WTC11 (cell line): Measurements from ENCODE around the gene RSPRY1. TPM values are rescaled to one million over a fixed set of nuclear protein-coding genes. Genes with fewer than 3 reads are reported as not detected.

Source experiments
- ATAC-seq: fragments of 200-7000 bp; cut with Tn5 transposase; 2 replicates; pipeline ENCODE4 v1.10.0; 2021; ENCODE audit warnings: mild to moderate bottlenecking, moderate library complexity
- CTCF ChIA-PET: fragments of 300-600 bp; sonication (Branson Sonifier 250); formaldehyde crosslinking; loops from one replicate; lab custom pipeline; 2021; ENCODE audit warnings: antibody characterized with exemption; lab: Charles Lee
- POLR2A ChIA-PET: fragments of 350-600 bp; sonication (Branson Sonifier 250); formaldehyde crosslinking; loops from one replicate; lab custom pipeline; 2021; ENCODE audit warnings: antibody characterized with exemption; lab: Charles Lee
- DNase-seq: peaks from one replicate; pipeline ENCODE4 v3.0.0; 2021; ENCODE audit warnings: low spot score
- H3K27ac Mint-ChIP-seq: 2 replicates; pipeline ENCODE4 v1.8.0; 2021; ENCODE audit warnings: mixed read lengths
- H3K27me3 Mint-ChIP-seq: 2 replicates; pipeline ENCODE4 v1.8.0; 2021; ENCODE audit warnings: low read depth, mild to moderate bottlenecking, moderate library complexity, mixed read lengths
- H3K36me3 Mint-ChIP-seq: 2 replicates; pipeline ENCODE4 v1.8.0; 2021; ENCODE audit warnings: mixed read lengths
- H3K4me1 Mint-ChIP-seq: 2 replicates; pipeline ENCODE4 v1.8.0; 2022; ENCODE audit warnings: mixed read lengths
- H3K4me3 Mint-ChIP-seq: 2 replicates; pipeline ENCODE4 v1.8.0; 2021; ENCODE audit warnings: mild to moderate bottlenecking, moderate library complexity, mixed read lengths
- H3K9me3 Mint-ChIP-seq: 2 replicates; pipeline ENCODE4 v1.8.0; 2021; ENCODE audit warnings: mixed read lengths
- ATF3 ChIP-seq: sonication (generic); formaldehyde crosslinking; conservative IDR thresholded peaks from 2 replicates; pipeline ENCODE4 v1.8.1; 2022; ENCODE audit warnings: mild to moderate bottlenecking, missing genetic modification reagents
- FOXJ3 ChIP-seq: sonication (generic); formaldehyde crosslinking; IDR thresholded peaks from 2 replicates; pipeline ENCODE4 v1.9.0; 2021; ENCODE audit warnings: missing genetic modification reagents, mild to moderate bottlenecking, borderline replicate concordance
- GTF2I ChIP-seq: fragments of 250-450 bp; sonication (Bioruptor Pico); conservative IDR thresholded peaks from 2 replicates; pipeline ENCODE4 v1.4.0; 2021; ENCODE audit warnings: mild to moderate bottlenecking
- IRF2 ChIP-seq: sonication (generic); formaldehyde crosslinking; IDR thresholded peaks from 2 replicates; pipeline ENCODE4 v1.8.0; 2022; ENCODE audit warnings: low read depth, missing genetic modification reagents, borderline replicate concordance
- MYBL2 ChIP-seq: sonication (generic); formaldehyde crosslinking; IDR thresholded peaks from 2 replicates; pipeline ENCODE4 v1.8.1; 2023; ENCODE audit warnings: mild to moderate bottlenecking, moderate library complexity, missing genetic modification reagents
- NR1H2 ChIP-seq: sonication (generic); formaldehyde crosslinking; IDR thresholded peaks from 2 replicates; pipeline ENCODE4 v1.9.0; 2021; ENCODE audit warnings: mild to moderate bottlenecking, moderate library complexity, missing genetic modification reagents
- NR2C2 ChIP-seq: sonication (generic); formaldehyde crosslinking; IDR thresholded peaks from 2 replicates; pipeline ENCODE4 v1.8.0; 2022; ENCODE audit warnings: mild to moderate bottlenecking, missing genetic modification reagents
- SOX15 ChIP-seq: fragments of 250-450 bp; sonication (Bioruptor Pico); IDR thresholded peaks from 2 replicates; pipeline ENCODE4 v1.9.0; 2021; ENCODE audit warnings: mild to moderate bottlenecking
- TCF7 ChIP-seq: sonication (generic); formaldehyde crosslinking; IDR thresholded peaks from 2 replicates; pipeline ENCODE4 v1.8.0; 2022; ENCODE audit warnings: mild to moderate bottlenecking, low read depth, missing genetic modification reagents, moderate library complexity
- ZBTB43 ChIP-seq: sonication (generic); formaldehyde crosslinking; IDR thresholded peaks from 2 replicates; pipeline ENCODE4 v1.8.1; 2023; ENCODE audit warnings: mild to moderate bottlenecking, missing genetic modification reagents
- ZNF121 ChIP-seq: sonication (generic); formaldehyde crosslinking; IDR thresholded peaks from 2 replicates; pipeline ENCODE4 v1.8.0; 2023; ENCODE audit warnings: missing genetic modification reagents
- ZNF138 ChIP-seq: sonication (generic); formaldehyde crosslinking; conservative IDR thresholded peaks from 2 replicates; pipeline ENCODE4 v1.8.1; 2022; ENCODE audit warnings: mild to moderate bottlenecking, moderate library complexity, missing genetic modification reagents
- ZNF219 ChIP-seq: sonication (generic); formaldehyde crosslinking; IDR thresholded peaks from 2 replicates; pipeline ENCODE4 v1.8.0; 2023; ENCODE audit warnings: missing genetic modification reagents, mild to moderate bottlenecking, borderline replicate concordance
- total RNA-seq: library from RNA; stranded (reverse); gene quantifications from 3 replicates; pipeline ENCODE4 v1.2.3, GENCODE V29; 2021
- TF ChIP-seq, protein P1 (sequence below): fragments of 250-450 bp; sonication (Bioruptor Pico); IDR thresholded peaks from 2 replicates; pipeline ENCODE4 v1.9.0; 2021; ENCODE audit warnings: mild to moderate bottlenecking, borderline replicate concordance
- TF ChIP-seq, protein P2 (sequence below): sonication (generic); formaldehyde crosslinking; IDR thresholded peaks from 2 replicates; pipeline ENCODE4 v1.8.0; 2023; ENCODE audit warnings: mild to moderate bottlenecking, missing genetic modification reagents

Gene RSPRY1
- total RNA-seq, 1 experiment from 2014 or later = 26.8 TPM

- H3K4me1 Mint-ChIP-seq = peaks cover 30% of the 10 kb centered on the region
These were observed 32.3 kb upstream of the RSPRY1 start for GRCh38 chr16:57153841-57154240.

DNA sequence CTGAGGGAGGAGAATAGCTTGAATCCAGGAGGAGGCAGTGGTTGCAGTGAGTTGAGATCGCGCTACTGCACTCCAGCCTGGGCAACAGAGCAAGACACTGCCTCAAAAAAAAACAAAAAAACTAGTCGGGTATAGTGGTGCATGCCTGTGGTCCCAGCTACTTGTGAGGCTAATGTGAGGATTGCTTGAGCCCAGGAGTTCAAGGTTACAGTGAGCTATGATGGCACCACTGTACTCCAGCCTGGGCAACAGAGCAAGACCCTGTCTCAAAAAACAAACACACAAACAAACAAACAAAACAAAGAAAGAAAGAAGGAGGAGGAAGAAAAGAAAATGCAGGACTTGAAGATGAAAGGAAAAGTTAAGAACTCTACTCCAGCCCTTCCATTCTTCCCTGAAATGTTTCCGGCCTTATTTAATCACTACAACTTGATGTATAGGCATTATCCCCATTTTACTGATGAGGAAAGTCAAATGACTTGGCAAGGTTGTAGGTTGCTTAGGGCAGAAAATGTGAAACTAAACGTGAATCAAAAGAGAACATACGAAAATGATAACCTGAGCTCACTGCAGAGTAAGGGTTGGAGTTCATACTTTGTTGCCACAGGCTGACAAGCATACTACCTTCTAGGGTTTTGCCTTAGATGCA is 30.3 kb upstream of the RSPRY1 start:
- ChIA-PET POLR2A (no interaction called here), CTCF (no interaction called here)
- Mint-ChIP-seq H3K9me3 (no peaks in the 10 kb centered on the region), H3K27me3 (no peaks in the 10 kb centered on the region; the same call in 1 of the 2 replicates), H3K36me3 (peaks cover 75% of the 10 kb centered on the region), H3K4me3 (no peak overlapping the region), H3K4me1 (peaks cover 36% of the 10 kb centered on the region), H3K27ac (0 out of 2 replicates have a peak overlapping the region, but pooled peaks have one; percentile 1)
- TF ChIP-seq IRF2 (CRISPR knock-in tag) (no peak), ZNF121 (CRISPR knock-in tag) (peak; percentile 70; the same call in 1 of the 2 replicates)
- ATAC-seq (no peak), DNase-seq (no peak)

More at GRCh38 chr16:57153841-57154240, 32.3 kb upstream of the RSPRY1 start:
- ATAC-seq (no peak), DNase-seq (no peak)
- no peaks in the 10 kb centered on the region for H3K9me3 Mint-ChIP-seq
- H3K27ac Mint-ChIP-seq = no peak overlapping the region
- peaks cover 60% of the 10 kb centered on the region for H3K36me3 Mint-ChIP-seq
- ChIA-PET CTCF (no interaction called here), POLR2A (no interaction called here)
- no peak for TF ChIP-seq MYBL2 (CRISPR knock-in tag)
- TF ChIP-seq, protein P1, sequence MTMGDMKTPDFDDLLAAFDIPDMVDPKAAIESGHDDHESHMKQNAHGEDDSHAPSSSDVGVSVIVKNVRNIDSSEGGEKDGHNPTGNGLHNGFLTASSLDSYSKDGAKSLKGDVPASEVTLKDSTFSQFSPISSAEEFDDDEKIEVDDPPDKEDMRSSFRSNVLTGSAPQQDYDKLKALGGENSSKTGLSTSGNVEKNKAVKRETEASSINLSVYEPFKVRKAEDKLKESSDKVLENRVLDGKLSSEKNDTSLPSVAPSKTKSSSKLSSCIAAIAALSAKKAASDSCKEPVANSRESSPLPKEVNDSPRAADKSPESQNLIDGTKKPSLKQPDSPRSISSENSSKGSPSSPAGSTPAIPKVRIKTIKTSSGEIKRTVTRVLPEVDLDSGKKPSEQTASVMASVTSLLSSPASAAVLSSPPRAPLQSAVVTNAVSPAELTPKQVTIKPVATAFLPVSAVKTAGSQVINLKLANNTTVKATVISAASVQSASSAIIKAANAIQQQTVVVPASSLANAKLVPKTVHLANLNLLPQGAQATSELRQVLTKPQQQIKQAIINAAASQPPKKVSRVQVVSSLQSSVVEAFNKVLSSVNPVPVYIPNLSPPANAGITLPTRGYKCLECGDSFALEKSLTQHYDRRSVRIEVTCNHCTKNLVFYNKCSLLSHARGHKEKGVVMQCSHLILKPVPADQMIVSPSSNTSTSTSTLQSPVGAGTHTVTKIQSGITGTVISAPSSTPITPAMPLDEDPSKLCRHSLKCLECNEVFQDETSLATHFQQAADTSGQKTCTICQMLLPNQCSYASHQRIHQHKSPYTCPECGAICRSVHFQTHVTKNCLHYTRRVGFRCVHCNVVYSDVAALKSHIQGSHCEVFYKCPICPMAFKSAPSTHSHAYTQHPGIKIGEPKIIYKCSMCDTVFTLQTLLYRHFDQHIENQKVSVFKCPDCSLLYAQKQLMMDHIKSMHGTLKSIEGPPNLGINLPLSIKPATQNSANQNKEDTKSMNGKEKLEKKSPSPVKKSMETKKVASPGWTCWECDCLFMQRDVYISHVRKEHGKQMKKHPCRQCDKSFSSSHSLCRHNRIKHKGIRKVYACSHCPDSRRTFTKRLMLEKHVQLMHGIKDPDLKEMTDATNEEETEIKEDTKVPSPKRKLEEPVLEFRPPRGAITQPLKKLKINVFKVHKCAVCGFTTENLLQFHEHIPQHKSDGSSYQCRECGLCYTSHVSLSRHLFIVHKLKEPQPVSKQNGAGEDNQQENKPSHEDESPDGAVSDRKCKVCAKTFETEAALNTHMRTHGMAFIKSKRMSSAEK = no peak
- no peaks in the 10 kb centered on the region; the same call in 1 of the 2 replicates for H3K27me3 Mint-ChIP-seq
- no peak overlapping the region for H3K4me3 Mint-ChIP-seq

GRCh38 chr16:57156351-57156703 is 29.8 kb upstream of the RSPRY1 start:
- Mint-ChIP-seq H3K4me3 (no peak overlapping the region), H3K36me3 (peaks cover 79% of the 10 kb centered on the region)
- no peak for ATAC-seq

GRCh38 chr16:57157533-57157932 is 28.6 kb upstream of the RSPRY1 start:
- Mint-ChIP-seq H3K9me3 (no peaks in the 10 kb centered on the region), H3K4me3 (no peak overlapping the region), H3K4me1 (peaks cover 23% of the 10 kb centered on the region), H3K27me3 (no peaks in the 10 kb centered on the region; the same call in 1 of the 2 replicates), H3K36me3 (peaks cover 84% of the 10 kb centered on the region), H3K27ac (no peak overlapping the region)
- no peak for ATAC-seq
- DNase-seq = no peak
- ChIA-PET CTCF (no interaction called here), POLR2A (no interaction called here)
- TF ChIP-seq FOXJ3 (CRISPR knock-in tag) = no peak
- TF ChIP-seq SOX15 = no peak
- TF ChIP-seq ZNF138 = no peak
- no peak for TF ChIP-seq NR1H2
- no peak for TF ChIP-seq ATF3 (CRISPR knock-in tag)
- TF ChIP-seq TCF7 (CRISPR knock-in tag) = no peak
- TF ChIP-seq ZBTB43 = no peak
- no peak for TF ChIP-seq GTF2I (CRISPR knock-in tag)
- no peak for TF ChIP-seq NR2C2
- no peak for TF ChIP-seq ZNF219 (CRISPR knock-in tag)

More at GRCh38 chr16:57156351-57156703, 29.8 kb upstream of the RSPRY1 start:
- Mint-ChIP-seq H3K9me3 (no peaks in the 10 kb centered on the region), H3K27me3 (no peaks in the 10 kb centered on the region; the same call in 1 of the 2 replicates), H3K27ac (no peak overlapping the region), H3K4me1 (peaks cover 35% of the 10 kb centered on the region)
- TF ChIP-seq, protein P2, sequence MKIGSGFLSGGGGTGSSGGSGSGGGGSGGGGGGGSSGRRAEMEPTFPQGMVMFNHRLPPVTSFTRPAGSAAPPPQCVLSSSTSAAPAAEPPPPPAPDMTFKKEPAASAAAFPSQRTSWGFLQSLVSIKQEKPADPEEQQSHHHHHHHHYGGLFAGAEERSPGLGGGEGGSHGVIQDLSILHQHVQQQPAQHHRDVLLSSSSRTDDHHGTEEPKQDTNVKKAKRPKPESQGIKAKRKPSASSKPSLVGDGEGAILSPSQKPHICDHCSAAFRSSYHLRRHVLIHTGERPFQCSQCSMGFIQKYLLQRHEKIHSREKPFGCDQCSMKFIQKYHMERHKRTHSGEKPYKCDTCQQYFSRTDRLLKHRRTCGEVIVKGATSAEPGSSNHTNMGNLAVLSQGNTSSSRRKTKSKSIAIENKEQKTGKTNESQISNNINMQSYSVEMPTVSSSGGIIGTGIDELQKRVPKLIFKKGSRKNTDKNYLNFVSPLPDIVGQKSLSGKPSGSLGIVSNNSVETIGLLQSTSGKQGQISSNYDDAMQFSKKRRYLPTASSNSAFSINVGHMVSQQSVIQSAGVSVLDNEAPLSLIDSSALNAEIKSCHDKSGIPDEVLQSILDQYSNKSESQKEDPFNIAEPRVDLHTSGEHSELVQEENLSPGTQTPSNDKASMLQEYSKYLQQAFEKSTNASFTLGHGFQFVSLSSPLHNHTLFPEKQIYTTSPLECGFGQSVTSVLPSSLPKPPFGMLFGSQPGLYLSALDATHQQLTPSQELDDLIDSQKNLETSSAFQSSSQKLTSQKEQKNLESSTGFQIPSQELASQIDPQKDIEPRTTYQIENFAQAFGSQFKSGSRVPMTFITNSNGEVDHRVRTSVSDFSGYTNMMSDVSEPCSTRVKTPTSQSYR (CRISPR knock-in tag) = no peak
- no peak for TF ChIP-seq ZBTB43
- no peak for DNase-seq
- POLR2A ChIA-PET = no interaction called here
- CTCF ChIA-PET = no interaction called here
